Measurements from ENCODE around the gene EXOC8. TPM values are rescaled to one million over a fixed set of nuclear protein-coding genes. Genes with fewer than 3 reads are reported as not detected.

The EXOC8 gene
- total RNA-seq, 1 donor from 2014 or later = 17.4 TPM

- DNase-seq (ENCODE audit: low read depth) = no peak
- Histone ChIP-seq H3K36me3 (ENCODE audit: control insufficient read depth, insufficient read depth, low read length) (no peaks in the 10 kb centered on the region), H3K27me3 (ENCODE audit: control insufficient read depth, insufficient read depth, low read length) (no peaks in the 10 kb centered on the region), H3K4me3 (ENCODE audit: low read depth, low read length) (peak overlapping the region; percentile 96)
- no peak for FAIRE-seq
- no peak for TF ChIP-seq CTCF (IDR thresholded peaks at IDR 0.05; ENCODE audit: insufficient read depth, low read length, severe bottlenecking)
Observed at GRCh38 chr1:231335663-231336602, 1.7 kb downstream of the EXOC8 start.

- no peak for TF ChIP-seq CTCF (IDR thresholded peaks at IDR 0.05; ENCODE audit: insufficient read depth, low read length, severe bottlenecking)
- DNase-seq (ENCODE audit: low read depth) = no peak
- FAIRE-seq = no peak
- no peaks in the 10 kb centered on the region for H3K36me3 ChIP-seq (ENCODE audit: control insufficient read depth, insufficient read depth, low read length)
- no peak overlapping the region for H3K4me3 ChIP-seq (ENCODE audit: low read depth, low read length)
- no peaks in the 10 kb centered on the region for H3K27me3 ChIP-seq (ENCODE audit: control insufficient read depth, insufficient read depth, low read length)
Observed at GRCh38 chr1:231334952-231335351, 2.7 kb downstream of the EXOC8 start.

- no peak for TF ChIP-seq CTCF (IDR thresholded peaks at IDR 0.05; ENCODE audit: insufficient read depth, low read length, severe bottlenecking)
- no peak for FAIRE-seq
Observed at GRCh38 chr1:231334079-231334666, 3.5 kb downstream of the EXOC8 start.

GRCh38 chr1:231332761-231333160 is 4.9 kb downstream of the EXOC8 start:
- Histone ChIP-seq H3K27me3 (ENCODE audit: control insufficient read depth, insufficient read depth, low read length) (no peaks in the 10 kb centered on the region), H3K4me3 (ENCODE audit: low read depth, low read length) (no peak overlapping the region), H3K36me3 (ENCODE audit: control insufficient read depth, insufficient read depth, low read length) (no peaks in the 10 kb centered on the region)
- no peak for FAIRE-seq
- DNase-seq (ENCODE audit: low read depth) = no peak
- no peak for TF ChIP-seq CTCF (IDR thresholded peaks at IDR 0.05; ENCODE audit: insufficient read depth, low read length, severe bottlenecking)

More at GRCh38 chr1:231334079-231334666, 3.5 kb downstream of the EXOC8 start:
- Histone ChIP-seq H3K27me3 (ENCODE audit: control insufficient read depth, insufficient read depth, low read length) (no peaks in the 10 kb centered on the region), H3K36me3 (ENCODE audit: control insufficient read depth, insufficient read depth, low read length) (no peaks in the 10 kb centered on the region), H3K4me3 (ENCODE audit: low read depth, low read length) (peak overlapping the region; percentile 9)
- DNase-seq (ENCODE audit: low read depth) = no peak

GRCh38 chr1:231329483-231329882 is 8.2 kb downstream of the EXOC8 start:
- no peak for DNase-seq (ENCODE audit: low read depth)
- Histone ChIP-seq H3K36me3 (ENCODE audit: control insufficient read depth, insufficient read depth, low read length) (no peaks in the 10 kb centered on the region), H3K27me3 (ENCODE audit: control insufficient read depth, insufficient read depth, low read length) (no peaks in the 10 kb centered on the region), H3K4me3 (ENCODE audit: low read depth, low read length) (no peak overlapping the region)
- no peak for TF ChIP-seq CTCF (IDR thresholded peaks at IDR 0.05; ENCODE audit: insufficient read depth, low read length, severe bottlenecking)
- no peak for FAIRE-seq

Data from bronchial epithelial cell (primary cell).